GM18499 (cell line): ENCODE data around the gene DNAJC11.
"Not testable (repeated sequence)": the region's sequence is repeated elsewhere in the genome, so short reads cannot be mapped to it uniquely, and the experiment has no call there.

ENCODE experiments used
- ATAC-seq: cut with Tn5 transposase; IDR thresholded peaks from one replicate; pipeline ENCODE4 v1.9.1; 2021; ENCODE audit warnings: moderate number of reproducible peaks; ENCODE audit not compliant: insufficient read depth, unreplicated experiment

Gene DNAJC11

DNA sequence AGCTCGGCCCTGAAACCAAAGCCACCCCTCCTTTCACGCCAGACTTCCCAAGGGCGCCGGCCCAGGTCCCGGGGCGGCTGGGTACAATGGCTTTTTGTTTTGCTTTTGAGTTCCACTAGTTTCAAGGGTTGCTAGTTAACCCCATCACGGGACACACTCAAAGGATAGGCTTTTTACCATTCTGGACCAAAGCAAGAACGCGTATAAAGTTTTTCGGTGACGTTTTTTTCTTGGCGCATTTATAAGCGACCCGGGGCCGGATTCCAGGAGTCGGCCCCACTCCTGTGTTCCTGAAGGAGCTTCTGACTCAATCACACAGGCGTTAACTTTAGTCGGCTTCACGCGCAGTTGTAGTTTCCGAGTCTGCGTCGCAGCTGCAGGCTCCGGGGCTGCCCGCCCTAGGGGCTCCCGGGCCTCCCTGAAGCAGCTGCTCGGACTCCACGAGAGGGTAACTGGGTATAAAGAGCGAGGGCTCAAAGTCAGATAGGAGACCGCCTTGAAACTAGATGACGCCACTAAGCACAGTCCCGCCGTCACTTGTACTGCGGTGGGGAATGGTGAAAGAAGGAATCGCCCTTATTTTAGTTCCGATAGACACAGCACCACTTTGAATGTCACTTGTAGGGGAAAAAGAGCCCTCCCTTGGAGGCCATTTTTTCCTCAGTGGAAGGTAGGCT lies 98.2 kb downstream of the DNAJC11 start:
- ATAC-seq: no peak

GRCh38 chr1:6602669-6603237 lies 98.9 kb downstream of the DNAJC11 start, which contains the start of gene KLHL21:
KLHL21 (minus strand) TSS chr1:6602869; CDS start chr1:6602817, 52 bp downstream.
- ATAC-seq: no peak

- no peak for ATAC-seq
Measured at GRCh38 chr1:6601923-6602668, 99.5 kb downstream of the DNAJC11 start.

DNA sequence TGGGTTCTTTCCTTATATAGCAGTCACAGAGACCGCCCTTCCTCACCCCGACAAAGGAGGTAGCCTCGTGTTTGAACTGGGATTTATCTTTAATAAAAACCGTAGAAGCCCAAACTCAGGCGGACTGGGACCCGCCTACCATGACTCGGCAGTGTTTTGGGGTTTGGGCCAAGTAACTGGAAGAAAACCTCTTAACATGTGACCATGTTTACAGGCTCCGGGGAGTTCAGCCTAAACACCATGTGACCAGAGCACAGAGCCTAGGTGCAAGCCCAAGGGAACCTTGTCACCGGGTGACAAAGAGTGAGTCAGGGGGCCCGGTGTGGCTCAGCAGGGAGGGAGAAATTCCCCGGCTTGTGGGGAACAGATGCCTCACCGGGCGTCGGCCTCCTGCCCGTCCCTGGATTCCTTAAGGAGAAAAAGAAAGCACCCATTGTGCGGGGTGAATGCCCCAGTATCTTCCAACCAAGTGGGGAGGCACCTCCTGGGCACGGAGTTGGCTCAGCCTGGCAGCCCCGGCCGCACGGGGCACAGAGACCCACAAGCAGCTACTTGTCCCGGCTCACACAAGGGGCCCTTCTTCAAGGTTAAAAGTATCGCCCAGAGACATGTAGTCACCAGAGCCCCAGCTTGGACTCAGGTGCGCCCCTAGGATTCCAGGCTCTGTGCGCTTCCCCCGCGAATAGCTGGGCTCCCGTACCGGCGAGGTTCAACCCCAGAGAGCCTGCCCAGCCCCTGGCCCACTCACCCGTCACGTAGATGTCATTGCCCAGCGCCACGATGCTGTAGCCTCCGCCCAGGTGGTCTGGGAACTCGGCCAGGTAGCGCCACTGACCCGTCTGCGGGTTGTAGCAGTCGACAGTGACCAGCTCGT lies 100.3 kb downstream of the DNAJC11 start:
- no peak for ATAC-seq

DNA sequence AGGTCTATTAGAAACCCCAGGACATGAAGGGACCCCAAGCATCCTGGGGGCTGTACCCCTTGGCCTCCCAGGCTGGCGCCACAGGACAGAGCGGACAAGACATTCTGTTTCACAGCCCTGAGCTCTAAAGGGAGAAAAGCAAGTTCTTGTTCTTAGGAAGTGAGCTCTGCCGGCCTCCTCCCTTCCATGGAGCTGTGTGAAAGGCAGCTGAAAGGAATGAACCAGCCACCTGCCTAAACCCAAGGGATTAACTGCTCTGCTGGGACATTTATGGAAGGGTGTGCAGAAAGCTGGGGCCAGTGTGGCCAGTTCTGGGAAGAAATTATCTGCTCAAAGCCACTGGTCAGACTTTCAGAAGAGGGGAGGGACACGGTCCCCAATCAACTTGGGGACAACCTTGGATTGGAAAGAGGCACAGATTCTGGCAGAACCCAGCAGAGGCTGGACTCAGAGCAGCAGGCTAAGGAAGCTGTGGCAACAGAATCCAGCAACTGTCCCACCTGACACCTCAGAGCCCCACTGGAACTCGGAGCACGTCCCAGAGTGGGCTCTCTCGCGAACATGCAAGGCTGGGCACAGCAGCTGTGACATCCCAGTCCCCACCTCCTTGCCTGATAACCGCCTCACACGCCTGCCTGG lies 101.1 kb downstream of the DNAJC11 start:
- no peak for ATAC-seq

DNA sequence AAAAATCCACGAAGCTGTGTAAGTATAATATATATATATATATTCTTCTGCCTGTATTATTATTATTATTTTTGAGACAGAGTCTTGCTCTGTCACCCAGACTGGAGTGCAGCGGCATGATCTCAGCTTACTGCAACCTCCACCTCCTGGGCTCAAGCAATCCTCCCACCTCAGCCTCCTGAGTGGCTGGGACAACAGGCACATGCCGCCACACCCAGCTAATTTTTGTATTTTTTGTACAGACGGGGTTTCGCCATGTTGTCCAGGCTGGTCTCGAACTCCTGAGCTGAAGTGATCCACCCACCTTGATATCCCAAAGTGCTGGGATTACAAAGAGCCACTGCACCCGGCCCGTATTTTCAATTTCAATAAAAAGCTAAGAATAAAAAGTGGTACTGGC lies 101.6 kb downstream of the DNAJC11 start:
- ATAC-seq: not testable (repeated sequence)

GRCh38 chr1:6599141-6599975 lies 102.3 kb downstream of the DNAJC11 start:
- ATAC-seq: no peak

DNA sequence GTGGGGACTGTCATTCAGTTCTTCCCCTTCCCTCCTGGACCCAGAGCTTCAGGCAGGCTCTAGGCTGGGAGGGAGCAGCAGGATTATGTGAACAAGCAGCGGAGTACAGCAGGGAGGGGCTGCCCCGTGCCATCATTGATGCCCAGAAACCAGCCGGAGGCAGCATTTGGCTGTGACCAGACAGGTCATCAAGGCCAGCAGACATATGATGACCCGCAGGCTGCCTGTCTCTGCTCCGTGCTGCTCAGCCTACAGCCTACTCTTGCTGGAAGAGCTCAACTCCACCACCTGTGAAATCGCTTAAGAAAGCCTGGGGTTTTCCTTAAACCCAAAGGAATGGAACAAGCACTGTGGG lies 103.9 kb downstream of the DNAJC11 start:
- no peak for ATAC-seq

DNA sequence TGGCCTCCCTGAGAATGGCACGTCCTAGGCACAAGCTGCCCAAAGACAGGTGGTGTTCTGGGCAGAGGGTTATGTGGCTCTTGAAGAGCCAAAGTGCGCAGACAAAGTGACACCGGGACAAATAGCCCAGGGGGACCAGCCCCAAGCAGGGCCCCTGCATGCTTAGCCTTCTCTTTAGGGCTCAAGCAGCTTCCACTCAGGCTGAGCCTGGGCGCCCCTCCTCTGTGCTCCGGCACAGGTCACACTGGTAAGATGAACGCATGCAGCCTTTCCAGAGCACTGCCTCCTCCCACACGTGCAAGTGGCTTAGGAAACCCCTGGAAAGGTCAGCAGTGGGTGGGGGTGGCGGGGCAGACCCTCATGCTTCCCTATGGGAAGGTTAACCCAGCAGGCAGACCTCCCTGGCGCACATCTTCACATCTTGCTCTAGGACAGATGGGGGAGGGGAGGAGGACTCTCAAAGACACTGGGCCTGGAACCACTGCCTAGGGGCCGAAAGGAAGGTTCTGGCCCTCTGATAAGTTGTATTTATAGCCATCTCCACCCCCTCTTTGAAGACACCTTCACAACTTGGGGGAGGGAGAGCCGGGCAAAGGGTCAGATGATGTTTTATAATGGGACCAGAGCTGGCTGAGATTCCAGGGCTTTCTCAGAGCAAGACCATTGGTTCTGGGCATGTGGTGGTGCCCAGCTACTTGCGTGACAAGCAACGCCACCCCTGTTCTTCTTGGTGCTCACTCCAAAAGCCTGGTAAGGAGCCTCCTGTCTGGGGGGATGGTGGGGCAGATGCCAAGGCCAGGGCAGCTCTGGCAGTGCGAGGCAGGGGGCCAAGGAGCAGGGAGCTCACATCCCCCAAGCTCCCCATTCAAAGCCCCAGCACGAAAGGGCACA lies 104.5 kb downstream of the DNAJC11 start:
- ATAC-seq: no peak

GRCh38 chr1:6596351-6596750 lies 105.3 kb downstream of the DNAJC11 start:
- ATAC-seq: no peak

GRCh38 chr1:6594977-6595740 lies 106.5 kb downstream of the DNAJC11 start:
- no peak for ATAC-seq

- ATAC-seq: no peak
Measured at GRCh38 chr1:6593810-6594209, 107.8 kb downstream of the DNAJC11 start.

GRCh38 chr1:6592865-6593593 lies 108.6 kb downstream of the DNAJC11 start:
- no peak for ATAC-seq

- no peak for ATAC-seq
Measured at GRCh38 chr1:6592441-6592840, 109.2 kb downstream of the DNAJC11 start.

DNA sequence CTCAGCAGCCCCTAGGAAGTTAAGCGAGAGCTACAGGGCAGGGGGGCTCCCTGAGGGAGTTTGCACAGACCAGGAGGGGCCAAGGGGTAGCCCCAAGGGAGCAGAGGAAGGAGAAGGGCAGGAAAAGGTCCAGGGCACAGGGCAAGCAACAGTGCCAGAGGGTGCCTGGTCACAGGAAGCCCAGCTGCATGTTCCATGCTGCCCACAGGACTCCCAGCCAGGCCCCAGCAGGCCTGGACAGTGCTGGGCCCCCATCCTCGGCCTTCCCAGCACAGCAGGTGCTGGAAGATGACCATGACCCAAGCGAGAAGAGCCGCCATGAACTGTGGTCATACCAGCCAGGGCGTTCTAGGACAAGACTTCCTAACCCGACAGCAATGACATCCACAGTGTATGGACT lies 110.0 kb downstream of the DNAJC11 start:
- ATAC-seq: no peak

GRCh38 chr1:6591222-6591621 lies 110.4 kb downstream of the DNAJC11 start:
- no peak for ATAC-seq

- no peak for ATAC-seq
Measured at GRCh38 chr1:6590046-6590445, 111.6 kb downstream of the DNAJC11 start.
